ENCODE measurements around the gene EXOC6B. TPM values are rescaled to one million over a fixed set of nuclear protein-coding genes. Genes with fewer than 3 reads are reported as not detected.

Gene EXOC6B
- total and polyA plus RNA-seq, 2 donors from 2014 or later = 5.9 to 31.3 TPM

DNA sequence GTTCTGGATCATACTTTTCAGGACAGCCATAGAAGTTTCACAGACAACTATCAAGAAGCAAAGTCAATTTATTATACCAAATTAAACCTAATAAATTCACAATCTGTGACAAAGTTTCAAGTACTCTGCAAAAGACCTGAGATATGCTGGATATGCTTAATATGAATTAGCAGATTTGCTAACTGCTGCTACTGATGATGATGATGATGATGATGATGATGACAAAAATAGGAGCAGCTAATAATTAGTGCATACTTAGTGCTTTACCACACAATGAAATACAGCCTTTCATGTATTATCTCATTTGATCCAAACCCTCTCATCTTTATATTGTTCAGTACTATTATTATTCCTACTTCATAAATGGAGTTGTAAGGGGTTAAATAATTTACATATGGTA is 462.4 kb downstream of the EXOC6B start:
- Histone ChIP-seq H3K4me1 (ENCODE audit: control insufficient read depth in 2 of 3, insufficient read depth in 2 of 3, low read depth in 1 of 3, low read length in 3 of 3) (no peaks in the 10 kb centered on the region), H3K9ac (ENCODE audit: low read length in 3 of 3) (no peak overlapping the region), H3K9me3 (ENCODE audit: control insufficient read depth in 2 of 3, insufficient read depth in 1 of 3, low read length in 3 of 3) (no peaks in the 10 kb centered on the region), H3K4me3 (ENCODE audit: low read length in 3 of 3) (no peak overlapping the region), H3K27me3 (ENCODE audit: control insufficient read depth, insufficient read depth, low read length) (no peaks in the 10 kb centered on the region), H3K27ac (ENCODE audit: low read depth in 2 of 2, low read length in 2 of 2) (no peak overlapping the region), H3K36me3 (ENCODE audit: control insufficient read depth in 2 of 3, insufficient read depth in 3 of 3, low read length in 3 of 3) (no peaks in the 10 kb centered on the region)
- TF ChIP-seq, protein P1, sequence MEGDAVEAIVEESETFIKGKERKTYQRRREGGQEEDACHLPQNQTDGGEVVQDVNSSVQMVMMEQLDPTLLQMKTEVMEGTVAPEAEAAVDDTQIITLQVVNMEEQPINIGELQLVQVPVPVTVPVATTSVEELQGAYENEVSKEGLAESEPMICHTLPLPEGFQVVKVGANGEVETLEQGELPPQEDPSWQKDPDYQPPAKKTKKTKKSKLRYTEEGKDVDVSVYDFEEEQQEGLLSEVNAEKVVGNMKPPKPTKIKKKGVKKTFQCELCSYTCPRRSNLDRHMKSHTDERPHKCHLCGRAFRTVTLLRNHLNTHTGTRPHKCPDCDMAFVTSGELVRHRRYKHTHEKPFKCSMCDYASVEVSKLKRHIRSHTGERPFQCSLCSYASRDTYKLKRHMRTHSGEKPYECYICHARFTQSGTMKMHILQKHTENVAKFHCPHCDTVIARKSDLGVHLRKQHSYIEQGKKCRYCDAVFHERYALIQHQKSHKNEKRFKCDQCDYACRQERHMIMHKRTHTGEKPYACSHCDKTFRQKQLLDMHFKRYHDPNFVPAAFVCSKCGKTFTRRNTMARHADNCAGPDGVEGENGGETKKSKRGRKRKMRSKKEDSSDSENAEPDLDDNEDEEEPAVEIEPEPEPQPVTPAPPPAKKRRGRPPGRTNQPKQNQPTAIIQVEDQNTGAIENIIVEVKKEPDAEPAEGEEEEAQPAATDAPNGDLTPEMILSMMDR (IDR thresholded peaks at IDR 0.05; ENCODE audit: borderline replicate concordance, extremely low read depth, insufficient read depth) = no peak
- FAIRE-seq (no peak), DNase-seq (no peak)
- intact Hi-C loops (cut with DNase I) = no loop called here

DNA sequence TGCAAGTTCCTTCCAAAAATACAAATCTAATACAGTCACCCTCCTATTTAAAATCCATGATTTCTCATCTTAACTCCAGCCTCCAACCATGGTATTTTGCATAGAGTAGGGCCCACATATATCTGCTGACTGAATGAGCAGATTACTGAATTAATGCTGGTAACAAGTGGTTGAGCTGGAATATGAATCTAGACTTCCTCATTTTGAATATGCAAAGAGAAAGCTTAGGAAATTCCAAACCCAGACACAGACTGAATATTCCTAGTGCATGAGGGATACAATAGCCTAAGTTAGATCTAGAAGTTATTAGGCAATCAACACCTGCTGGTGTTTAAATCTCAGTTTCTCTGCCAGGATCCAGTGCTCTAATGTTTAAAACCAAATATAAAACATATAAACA is 463.1 kb downstream of the EXOC6B start:
- no peak for DNase-seq
- no peaks in the 10 kb centered on the region for H3K27me3 ChIP-seq (ENCODE audit: control insufficient read depth, insufficient read depth, low read length)
- TF ChIP-seq, protein P1 (IDR thresholded peaks at IDR 0.05; ENCODE audit: borderline replicate concordance, extremely low read depth, insufficient read depth) = no peak
- no peak overlapping the region for H3K27ac ChIP-seq (ENCODE audit: low read depth in 2 of 2, low read length in 2 of 2)
- intact Hi-C loops (cut with DNase I) = no loop called here
- FAIRE-seq = no peak
- no peaks in the 10 kb centered on the region for H3K36me3 ChIP-seq (ENCODE audit: control insufficient read depth in 2 of 3, insufficient read depth in 3 of 3, low read length in 3 of 3)
- no peaks in the 10 kb centered on the region for H3K9me3 ChIP-seq (ENCODE audit: control insufficient read depth in 2 of 3, insufficient read depth in 1 of 3, low read length in 3 of 3)
- no peaks in the 10 kb centered on the region for H3K4me1 ChIP-seq (ENCODE audit: control insufficient read depth in 2 of 3, insufficient read depth in 2 of 3, low read depth in 1 of 3, low read length in 3 of 3)
- H3K9ac ChIP-seq (ENCODE audit: low read length in 3 of 3) = no peak overlapping the region
- H3K4me3 ChIP-seq (ENCODE audit: low read length in 3 of 3) = no peak overlapping the region

DNA sequence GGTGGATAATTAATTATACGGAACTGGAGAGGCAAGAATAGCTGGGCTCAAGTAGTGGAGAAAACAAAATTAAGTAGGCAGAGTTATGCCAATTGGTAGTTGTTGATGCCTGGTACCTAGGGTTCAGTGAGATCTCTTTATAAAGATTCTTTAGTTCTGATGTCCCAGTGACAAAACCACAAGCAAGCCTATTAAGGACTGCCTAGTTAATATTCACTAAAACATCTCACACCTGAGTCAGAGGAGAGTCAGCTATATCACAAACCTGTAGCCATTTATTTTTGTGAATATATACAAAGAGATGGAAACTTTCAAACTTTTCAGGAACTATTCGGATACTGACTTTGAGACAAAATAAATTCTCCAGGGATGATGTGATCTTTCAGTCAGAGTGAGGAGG is 464.3 kb downstream of the EXOC6B start:
- no peak overlapping the region for H3K27ac ChIP-seq (ENCODE audit: low read depth in 2 of 2, low read length in 2 of 2)
- no peaks in the 10 kb centered on the region for H3K36me3 ChIP-seq (ENCODE audit: control insufficient read depth in 2 of 3, insufficient read depth in 3 of 3, low read length in 3 of 3)
- no peak overlapping the region for H3K4me3 ChIP-seq (ENCODE audit: low read length in 3 of 3)
- no peaks in the 10 kb centered on the region for H3K9me3 ChIP-seq (ENCODE audit: control insufficient read depth in 2 of 3, insufficient read depth in 1 of 3, low read length in 3 of 3)
- no peaks in the 10 kb centered on the region for H3K4me1 ChIP-seq (ENCODE audit: control insufficient read depth in 2 of 3, insufficient read depth in 2 of 3, low read depth in 1 of 3, low read length in 3 of 3)
- H3K27me3 ChIP-seq (ENCODE audit: control insufficient read depth, insufficient read depth, low read length) = no peaks in the 10 kb centered on the region
- no peak for FAIRE-seq
- TF ChIP-seq, protein P1 (IDR thresholded peaks at IDR 0.05; ENCODE audit: borderline replicate concordance, extremely low read depth, insufficient read depth) = no peak
- H3K9ac ChIP-seq (ENCODE audit: low read length in 3 of 3) = no peak overlapping the region
- intact Hi-C loops (cut with DNase I) = no loop called here
- DNase-seq = no peak

DNA sequence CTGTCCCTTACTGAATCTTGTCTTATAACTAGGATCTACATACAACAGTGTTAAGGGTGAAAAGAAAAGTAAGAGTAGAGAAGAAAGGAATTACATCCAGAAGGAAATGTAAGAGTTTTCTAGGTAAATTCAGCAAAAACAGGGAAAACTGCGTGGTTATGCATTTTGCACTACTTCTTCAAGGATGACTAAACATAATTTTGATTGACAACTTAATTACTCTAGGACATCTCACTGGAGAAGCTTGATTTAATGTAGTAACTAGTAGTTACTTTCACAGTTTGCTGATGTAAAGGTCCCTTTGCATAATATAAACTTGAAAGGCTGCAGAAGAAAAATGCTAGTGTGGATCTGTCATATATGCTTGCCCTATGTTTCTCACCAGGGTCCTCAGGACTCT is 464.8 kb downstream of the EXOC6B start:
- intact Hi-C loops (cut with DNase I) = no loop called here
- FAIRE-seq (no peak), DNase-seq (no peak)
- Histone ChIP-seq H3K27ac (ENCODE audit: low read depth in 2 of 2, low read length in 2 of 2) (no peak overlapping the region), H3K4me3 (ENCODE audit: low read length in 3 of 3) (no peak overlapping the region), H3K27me3 (ENCODE audit: control insufficient read depth, insufficient read depth, low read length) (no peaks in the 10 kb centered on the region), H3K4me1 (ENCODE audit: control insufficient read depth in 2 of 3, insufficient read depth in 2 of 3, low read depth in 1 of 3, low read length in 3 of 3) (no peaks in the 10 kb centered on the region), H3K36me3 (ENCODE audit: control insufficient read depth in 2 of 3, insufficient read depth in 3 of 3, low read length in 3 of 3) (no peaks in the 10 kb centered on the region), H3K9ac (ENCODE audit: low read length in 3 of 3) (no peak overlapping the region), H3K9me3 (ENCODE audit: control insufficient read depth in 2 of 3, insufficient read depth in 1 of 3, low read length in 3 of 3) (no peaks in the 10 kb centered on the region)
- TF ChIP-seq, protein P1 (IDR thresholded peaks at IDR 0.05; ENCODE audit: borderline replicate concordance, extremely low read depth, insufficient read depth) = no peak
